Hair follicle dermal papilla cell (primary cell): ENCODE measurements around the gene LAMC1. TPM values are rescaled to one million over a fixed set of nuclear protein-coding genes. Genes with fewer than 3 reads are reported as not detected.

Experiments used
- small RNA-seq: library from RNA; depleted of rRNA; stranded (forward); fragments of <200 nt; gene quantifications from one replicate; pipeline ENCODE3, GENCODE V24; 2012
- total RNA-seq: library from RNA; depleted of rRNA; stranded (reverse); fragments of >200 nt; gene quantifications from 2 replicates; pipeline ENCODE4 v1.2.3, GENCODE V29; 2012

The LAMC1 gene
- total RNA-seq = 472 and 609 TPM in 2 replicates

GRCh38 chr1:183023146-183023600 is at the start of gene LAMC1:
Gene LAMC1, plus strand, starts transcription at chr1:183023420. Its CDS starts 297 bp downstream, at chr1:183023717.

GRCh38 chr1:183185941-183186490 is 162.8 kb downstream of the LAMC1 start, which contains the start of gene LAMC2:
Gene LAMC2, plus strand, starts transcription at chr1:183186264. Its CDS starts 89 bp downstream, at chr1:183186353.

Small RNAs within 50 kb of the gene (small RNA-seq; reads per million reads assigned to genes)
- gene RNU6-41P = not detected

Other genes starting within 250 kb of the LAMC1 start
- gene NPL, start 233.6 kb upstream of the LAMC1 start, total RNA-seq = 1.5 and 6.2 TPM in 2 replicates
- gene DHX9, start 184.1 kb upstream of the LAMC1 start, total RNA-seq = 90.7 and 117 TPM in 2 replicates
- gene SHCBP1L, start 70.3 kb upstream of the LAMC1 start, total RNA-seq = under 0.01 TPM in 1 of 2 replicates, not detected in the other
- gene LAMC2, start 162.8 kb downstream of the LAMC1 start, total RNA-seq = 2.3 and 4.7 TPM in 2 replicates